Subcutaneous adipose tissue (tissue), 4 donors: ENCODE results near the gene KCNK15. TPM values are rescaled to one million over a fixed set of nuclear protein-coding genes. Genes with fewer than 3 reads are reported as not detected.

Source experiments
- CTCF ChIP-seq: fragments of 450-650 bp; IDR thresholded peaks from one replicate; pipeline ENCODE4 v1.5.1; 2016; ENCODE audit warnings: low read depth, mild to moderate bottlenecking, control low read depth, antibody characterized with exemption, moderate library complexity
- total RNA-seq, 4 donors: library from RNA; depleted of rRNA; stranded (reverse); fragments of >200 nt; gene quantifications; one replicate each; pipeline ENCODE4 v1.1.0, GENCODE V29; 2016

Gene KCNK15
- total RNA-seq, 4 donors from 2014 or later, result 1.3 to 4.5 (median 2.6) TPM

GRCh38 chr20:44716309-44717106 is 29.2 kb upstream of the KCNK15 start:
- no peak for TF ChIP-seq CTCF

- no peak for TF ChIP-seq CTCF
Measured at GRCh38 chr20:44717986-44718385, 27.7 kb upstream of the KCNK15 start.

GRCh38 chr20:44719841-44720240 is 25.8 kb upstream of the KCNK15 start:
- TF ChIP-seq CTCF, result no peak

GRCh38 chr20:44720621-44720996 is 25.1 kb upstream of the KCNK15 start:
- TF ChIP-seq CTCF, result no peak

GRCh38 chr20:44720997-44721784 is 24.5 kb upstream of the KCNK15 start:
- TF ChIP-seq CTCF, result no peak

GRCh38 chr20:44721785-44722054 is 23.9 kb upstream of the KCNK15 start:
- no peak for TF ChIP-seq CTCF

- no peak for TF ChIP-seq CTCF
Measured at GRCh38 chr20:44722990-44723389, 22.7 kb upstream of the KCNK15 start.
